HAP-1 (cell line): ENCODE measurements around the gene FOXN3.
A peak's percentile ranks its signal among the peaks of the same experiment; 100 is the strongest.

Experiments used
- DNase-seq, 2 experiments: peaks; one replicate each; pipeline ENCODE4 v3.0.0-alpha.2; 2016 to 2020; ENCODE audit warnings: low spot score in 2 of 2
- H3K27me3 ChIP-seq: fragments of 250-450 bp; sonication (Bioruptor Pico); 2 replicates; pipeline ENCODE4 v1.5.1; 2020; ENCODE audit warnings: low read depth, mild to moderate bottlenecking, moderate library complexity
- H3K36me3 ChIP-seq: fragments of 250-450 bp; sonication (Bioruptor Pico); replicated peaks from 2 replicates; pipeline ENCODE4 v1.5.1; 2020; ENCODE audit warnings: mild to moderate bottlenecking
- H3K4me1 ChIP-seq: fragments of 250-450 bp; sonication (Bioruptor Pico); 2 replicates; pipeline ENCODE4 v1.5.1; 2020; ENCODE audit warnings: mild to moderate bottlenecking
- H3K4me3 ChIP-seq: fragments of 250-450 bp; sonication (Bioruptor Pico); 2 replicates; pipeline ENCODE4 v1.5.1; 2020; ENCODE audit warnings: mild to moderate bottlenecking, moderate library complexity
- H3K9me3 ChIP-seq: fragments of 250-450 bp; sonication (Bioruptor Pico); 2 replicates; pipeline ENCODE4 v1.5.1; 2020; ENCODE audit warnings: mild to moderate bottlenecking, moderate library complexity
- in situ Hi-C: fragments of 300-500 bp; cut with MboI; formaldehyde crosslinking; loops from 3 replicates; pipeline ENCODE4 v1.14.3; 2020; ENCODE audit warnings: low sequenced_read_pairs, inconsistent platforms, mixed read lengths

Gene FOXN3

GRCh38 chr14:89350152-89350551, 66.9 kb downstream of the FOXN3 start:
- no peak for DNase-seq
- Histone ChIP-seq H3K36me3 (no peaks in the 10 kb centered on the region), H3K4me1 (peaks cover 46% of the 10 kb centered on the region), H3K9me3 (no peaks in the 10 kb centered on the region), H3K27me3 (no peaks in the 10 kb centered on the region), H3K4me3 (no peak overlapping the region)
- in situ Hi-C loops, result no loop called here

GRCh38 chr14:89349171-89350008, 67.6 kb downstream of the FOXN3 start:
- Histone ChIP-seq H3K4me1 (peaks cover 46% of the 10 kb centered on the region), H3K4me3 (no peak overlapping the region), H3K36me3 (no peaks in the 10 kb centered on the region), H3K27me3 (no peaks in the 10 kb centered on the region), H3K9me3 (no peaks in the 10 kb centered on the region)
- in situ Hi-C loops, result no loop called here
- peak; percentile 53 to 86 for DNase-seq

GRCh38 chr14:89348722-89349121, 68.3 kb downstream of the FOXN3 start:
- in situ Hi-C loops, result no loop called here
- DNase-seq, result peak in 1 of 2 experiments; percentile 36
- Histone ChIP-seq H3K4me1 (peaks cover 46% of the 10 kb centered on the region), H3K4me3 (no peak overlapping the region), H3K27me3 (no peaks in the 10 kb centered on the region), H3K9me3 (no peaks in the 10 kb centered on the region), H3K36me3 (no peaks in the 10 kb centered on the region)

GRCh38 chr14:89347885-89348284, 69.1 kb downstream of the FOXN3 start:
- Histone ChIP-seq H3K9me3 (no peaks in the 10 kb centered on the region), H3K27me3 (no peaks in the 10 kb centered on the region), H3K4me1 (peaks cover 44% of the 10 kb centered on the region), H3K36me3 (no peaks in the 10 kb centered on the region), H3K4me3 (no peak overlapping the region)
- in situ Hi-C loops, result no loop called here
- no peak for DNase-seq

GRCh38 chr14:89344920-89345254, 72.1 kb downstream of the FOXN3 start:
- DNase-seq, result no peak
- Histone ChIP-seq H3K9me3 (no peaks in the 10 kb centered on the region), H3K27me3 (no peaks in the 10 kb centered on the region), H3K4me1 (peaks cover 31% of the 10 kb centered on the region), H3K36me3 (no peaks in the 10 kb centered on the region), H3K4me3 (no peak overlapping the region)
- in situ Hi-C loops, result no loop called here

GRCh38 chr14:89343356-89343755, 73.7 kb downstream of the FOXN3 start:
- no peaks in the 10 kb centered on the region for H3K36me3 ChIP-seq
- no peak overlapping the region for H3K4me3 ChIP-seq
- in situ Hi-C loops, result no loop called here
- peaks cover 26% of the 10 kb centered on the region for H3K4me1 ChIP-seq
- H3K27me3 ChIP-seq, result no peaks in the 10 kb centered on the region
- H3K9me3 ChIP-seq, result no peaks in the 10 kb centered on the region
- DNase-seq, result no peak

GRCh38 chr14:89342049-89342448, 75.0 kb downstream of the FOXN3 start:
- in situ Hi-C loops, result no loop called here
- Histone ChIP-seq H3K4me3 (no peak overlapping the region), H3K9me3 (no peaks in the 10 kb centered on the region), H3K27me3 (no peaks in the 10 kb centered on the region), H3K36me3 (no peaks in the 10 kb centered on the region), H3K4me1 (peaks cover 31% of the 10 kb centered on the region)
- no peak for DNase-seq

GRCh38 chr14:89340200-89341181, 76.5 kb downstream of the FOXN3 start:
- Histone ChIP-seq H3K9me3 (no peaks in the 10 kb centered on the region), H3K4me1 (peaks cover 39% of the 10 kb centered on the region), H3K36me3 (no peaks in the 10 kb centered on the region), H3K4me3 (no peak overlapping the region), H3K27me3 (no peaks in the 10 kb centered on the region)
- no peak for DNase-seq
- in situ Hi-C loops, result no loop called here

- in situ Hi-C loops, result no loop called here
Observed at GRCh38 chr14:89339579-89339978, 77.5 kb downstream of the FOXN3 start.

GRCh38 chr14:89339158-89339557, 77.9 kb downstream of the FOXN3 start:
- H3K27me3 ChIP-seq, result no peaks in the 10 kb centered on the region
- DNase-seq, result no peak
- no peaks in the 10 kb centered on the region for H3K36me3 ChIP-seq
- H3K9me3 ChIP-seq, result no peaks in the 10 kb centered on the region
- peaks cover 39% of the 10 kb centered on the region for H3K4me1 ChIP-seq
- no peak overlapping the region for H3K4me3 ChIP-seq
- in situ Hi-C loops, result no loop called here

More at GRCh38 chr14:89339579-89339978, 77.5 kb downstream of the FOXN3 start:
- Histone ChIP-seq H3K27me3 (no peaks in the 10 kb centered on the region), H3K4me1 (peaks cover 39% of the 10 kb centered on the region), H3K9me3 (no peaks in the 10 kb centered on the region), H3K4me3 (no peak overlapping the region), H3K36me3 (no peaks in the 10 kb centered on the region)
- peak in 1 of 2 experiments; percentile 25 for DNase-seq

- in situ Hi-C loops, result no loop called here
- no peak for DNase-seq
- Histone ChIP-seq H3K4me3 (no peak overlapping the region), H3K36me3 (no peaks in the 10 kb centered on the region), H3K9me3 (no peaks in the 10 kb centered on the region), H3K4me1 (peaks cover 34% of the 10 kb centered on the region), H3K27me3 (no peaks in the 10 kb centered on the region)
Observed at GRCh38 chr14:89336338-89336737, 80.7 kb downstream of the FOXN3 start.

GRCh38 chr14:89332031-89332430, 85.0 kb downstream of the FOXN3 start:
- H3K27me3 ChIP-seq, result no peaks in the 10 kb centered on the region
- in situ Hi-C loops, result no loop called here
- no peak for DNase-seq
- H3K36me3 ChIP-seq, result no peaks in the 10 kb centered on the region
- H3K4me3 ChIP-seq, result no peak overlapping the region
- H3K4me1 ChIP-seq, result peaks cover 8% of the 10 kb centered on the region
- H3K9me3 ChIP-seq, result no peaks in the 10 kb centered on the region

- H3K36me3 ChIP-seq, result no peaks in the 10 kb centered on the region
- no peaks in the 10 kb centered on the region for H3K9me3 ChIP-seq
- no peak overlapping the region for H3K4me3 ChIP-seq
- DNase-seq, result no peak
- H3K27me3 ChIP-seq, result no peaks in the 10 kb centered on the region
- H3K4me1 ChIP-seq, result peaks cover 2% of the 10 kb centered on the region
- in situ Hi-C loops, result no loop called here
Observed at GRCh38 chr14:89331398-89331797, 85.6 kb downstream of the FOXN3 start.
